RWPE2 (cell line): ENCODE data around the gene PPP1R13B.
"Not testable (repeated sequence)": the region's sequence is repeated elsewhere in the genome, so short reads cannot be mapped to it uniquely, and the experiment has no call there.

Source experiments
- ATAC-seq: fragments of 200-7000 bp; cut with Tn5 transposase; 3 replicates; pipeline ENCODE4 v1.9.1; 2021; ENCODE audit warnings: low read depth
- DNase-seq: peaks from one replicate; pipeline ENCODE4 v3.0.0-alpha.2; 2020; ENCODE audit warnings: low spot score
- H3K27ac ChIP-seq: fragments of 450-650 bp; 2 replicates; pipeline ENCODE4 v1.5.1; 2017; ENCODE audit warnings: mild to moderate bottlenecking; ENCODE audit not compliant: poor library complexity, severe bottlenecking
- H3K27me3 ChIP-seq: fragments of 250-450 bp; sonication (Bioruptor Pico); 2 replicates; pipeline ENCODE4 v1.5.1; 2021; ENCODE audit warnings: mild to moderate bottlenecking, moderate library complexity; ENCODE audit not compliant: insufficient read depth, poor library complexity, severe bottlenecking
- H3K36me3 ChIP-seq: fragments of 250-450 bp; sonication (Bioruptor Pico); 2 replicates; pipeline ENCODE4 v1.5.1; 2020; ENCODE audit warnings: low read depth, mild to moderate bottlenecking, moderate library complexity
- H3K4me1 ChIP-seq: fragments of 250-450 bp; sonication (Bioruptor Pico); 2 replicates; pipeline ENCODE4 v1.5.1; 2021; ENCODE audit warnings: mild to moderate bottlenecking, moderate library complexity; ENCODE audit not compliant: insufficient read depth, poor library complexity, severe bottlenecking
- H3K4me3 ChIP-seq: fragments of 250-450 bp; sonication (Bioruptor Pico); 2 replicates; pipeline ENCODE4 v1.5.1; 2021; ENCODE audit warnings: mild to moderate bottlenecking, moderate library complexity; ENCODE audit not compliant: severe bottlenecking
- H3K9me3 ChIP-seq: fragments of 250-450 bp; sonication (Bioruptor Pico); 2 replicates; pipeline ENCODE4 v1.5.1; 2021; ENCODE audit warnings: mild to moderate bottlenecking, moderate library complexity; ENCODE audit not compliant: severe bottlenecking
- TF ChIP-seq, protein P1 (sequence below): fragments of 450-650 bp; IDR thresholded peaks from one replicate; pipeline ENCODE4 v1.5.1; 2017; ENCODE audit warnings: mild to moderate bottlenecking, moderate library complexity; ENCODE audit not compliant: poor library complexity, severe bottlenecking

The PPP1R13B gene

DNA sequence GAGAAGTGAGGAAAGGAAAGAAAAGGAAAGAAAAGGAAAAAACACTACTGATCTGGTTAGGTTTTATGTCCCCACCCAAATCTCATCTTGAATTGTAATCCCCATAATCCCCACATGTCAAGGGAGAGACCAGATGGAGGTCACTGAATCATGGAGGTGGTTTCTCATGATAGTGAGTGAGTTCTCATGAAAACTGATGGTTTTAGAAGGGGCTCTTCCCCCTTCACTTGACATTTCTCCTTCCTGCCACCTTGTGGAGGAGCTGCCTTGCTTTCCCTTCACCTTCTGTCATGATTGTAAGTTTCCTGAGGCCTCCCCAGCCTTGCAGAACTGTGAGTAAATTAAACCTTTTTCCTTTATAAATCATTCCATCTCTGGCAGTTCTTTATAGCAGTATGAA is 54.2 kb downstream of the PPP1R13B start:
- H3K4me3 ChIP-seq, H3K27me3 ChIP-seq, DNase-seq, H3K27ac ChIP-seq, ATAC-seq, H3K9me3 ChIP-seq, H3K4me1 ChIP-seq: not testable (repeated sequence)
- TF ChIP-seq, protein P1, sequence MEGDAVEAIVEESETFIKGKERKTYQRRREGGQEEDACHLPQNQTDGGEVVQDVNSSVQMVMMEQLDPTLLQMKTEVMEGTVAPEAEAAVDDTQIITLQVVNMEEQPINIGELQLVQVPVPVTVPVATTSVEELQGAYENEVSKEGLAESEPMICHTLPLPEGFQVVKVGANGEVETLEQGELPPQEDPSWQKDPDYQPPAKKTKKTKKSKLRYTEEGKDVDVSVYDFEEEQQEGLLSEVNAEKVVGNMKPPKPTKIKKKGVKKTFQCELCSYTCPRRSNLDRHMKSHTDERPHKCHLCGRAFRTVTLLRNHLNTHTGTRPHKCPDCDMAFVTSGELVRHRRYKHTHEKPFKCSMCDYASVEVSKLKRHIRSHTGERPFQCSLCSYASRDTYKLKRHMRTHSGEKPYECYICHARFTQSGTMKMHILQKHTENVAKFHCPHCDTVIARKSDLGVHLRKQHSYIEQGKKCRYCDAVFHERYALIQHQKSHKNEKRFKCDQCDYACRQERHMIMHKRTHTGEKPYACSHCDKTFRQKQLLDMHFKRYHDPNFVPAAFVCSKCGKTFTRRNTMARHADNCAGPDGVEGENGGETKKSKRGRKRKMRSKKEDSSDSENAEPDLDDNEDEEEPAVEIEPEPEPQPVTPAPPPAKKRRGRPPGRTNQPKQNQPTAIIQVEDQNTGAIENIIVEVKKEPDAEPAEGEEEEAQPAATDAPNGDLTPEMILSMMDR: peak; percentile 22
- peaks cover 18% of the 10 kb centered on the region for H3K36me3 ChIP-seq

DNA sequence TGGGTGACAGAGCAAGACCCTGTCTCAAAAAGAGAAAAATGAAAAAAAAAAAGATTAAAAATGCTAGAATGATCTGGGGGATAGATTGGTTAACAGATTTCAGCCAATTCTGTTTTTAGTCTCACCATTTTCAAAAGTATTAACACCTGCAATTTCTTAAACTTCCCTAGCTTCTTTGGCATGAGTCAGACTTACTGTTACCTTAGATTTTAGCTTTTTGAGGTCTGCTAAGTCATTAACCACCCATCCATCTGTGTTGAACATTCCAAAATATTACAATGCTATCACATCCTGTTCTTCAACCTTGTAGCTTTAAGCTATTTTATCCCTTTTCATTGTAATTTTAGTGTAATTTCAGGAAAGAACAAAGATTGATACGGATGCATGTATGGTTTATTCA is 59.3 kb downstream of the PPP1R13B start:
- TF ChIP-seq, protein P1: no peak
- Histone ChIP-seq H3K4me1 (peaks cover 4% of the 10 kb centered on the region), H3K36me3 (peaks cover 17% of the 10 kb centered on the region), H3K27ac (no peak overlapping the region), H3K9me3 (no peaks in the 10 kb centered on the region), H3K27me3 (no peaks in the 10 kb centered on the region), H3K4me3 (no peak overlapping the region)
- ATAC-seq (peak; percentile 68; the same call in 2 of the 3 replicates), DNase-seq (no peak)

DNA sequence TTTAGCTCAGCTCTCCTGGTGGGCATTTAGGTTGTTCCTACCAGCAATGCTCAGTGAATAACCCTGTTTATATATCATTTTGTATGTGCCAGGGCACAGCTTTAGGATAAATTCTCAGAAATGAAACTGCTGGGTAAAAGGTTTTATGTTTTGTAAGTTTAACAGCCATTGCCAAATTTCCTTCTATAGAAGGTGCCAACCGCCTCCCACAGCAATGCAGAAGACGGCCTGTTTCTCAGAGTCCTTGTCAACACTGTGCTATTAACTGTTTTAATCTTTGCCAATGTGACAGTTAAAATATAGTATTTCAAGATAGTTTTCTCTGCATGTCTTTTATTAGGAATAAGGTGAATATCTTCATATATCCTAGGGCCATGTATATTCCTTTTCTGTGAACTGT is 65.0 kb downstream of the PPP1R13B start:
- no peak overlapping the region for H3K27ac ChIP-seq
- DNase-seq: no peak

DNA sequence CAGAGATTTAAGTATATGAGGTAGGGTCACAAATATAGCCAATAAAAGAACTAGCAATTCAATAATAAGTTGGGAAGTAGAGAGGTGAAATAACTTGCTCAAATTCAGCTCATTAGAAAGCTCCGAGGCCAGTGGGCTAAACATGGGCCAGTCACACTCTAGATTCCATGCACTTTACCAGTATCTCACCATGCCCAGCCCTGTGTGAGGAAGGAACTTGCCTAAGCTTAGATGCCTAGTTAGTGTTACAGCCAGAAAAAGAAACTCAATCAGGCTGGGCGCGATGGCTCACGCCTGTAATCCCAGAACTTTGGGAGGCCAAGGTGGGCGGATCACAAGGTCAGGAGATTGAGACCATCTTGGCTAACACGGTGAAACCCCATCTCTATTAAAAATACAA is 71.1 kb downstream of the PPP1R13B start:
- H3K27me3 ChIP-seq, H3K4me1 ChIP-seq, H3K4me3 ChIP-seq, DNase-seq, ATAC-seq, H3K9me3 ChIP-seq, H3K27ac ChIP-seq: not testable (repeated sequence)
- H3K36me3 ChIP-seq: peaks cover 23% of the 10 kb centered on the region

More for the DNA sequence above, 65.0 kb downstream of the PPP1R13B start:
- ATAC-seq: no peak
- Histone ChIP-seq H3K27me3 (no peaks in the 10 kb centered on the region), H3K36me3 (peaks cover 26% of the 10 kb centered on the region), H3K4me1 (no peaks in the 10 kb centered on the region), H3K9me3 (no peaks in the 10 kb centered on the region), H3K4me3 (no peak overlapping the region)
- TF ChIP-seq, protein P1: no peak

DNA sequence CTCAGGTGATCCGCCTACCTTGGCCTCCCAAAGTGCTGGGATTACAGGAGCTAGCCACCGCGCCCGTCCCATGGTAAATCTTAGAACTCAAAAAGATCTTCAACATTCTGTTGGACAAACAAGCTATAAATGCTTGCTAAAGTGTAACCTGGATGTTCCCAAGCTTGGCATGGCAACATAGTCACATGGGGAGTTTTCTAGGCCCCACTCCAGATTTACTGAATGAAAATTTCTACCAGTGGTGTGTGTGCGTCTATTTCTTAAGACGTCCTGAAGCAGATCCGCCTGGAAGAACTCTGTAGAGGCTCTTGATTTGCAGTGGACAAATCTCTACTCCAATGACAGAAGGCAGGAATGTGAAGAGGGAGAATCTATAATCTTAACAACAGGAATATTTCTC is 71.9 kb downstream of the PPP1R13B start:
- no peak for DNase-seq
- TF ChIP-seq, protein P1: no peak
- Histone ChIP-seq H3K27ac (no peak overlapping the region), H3K4me1 (no peaks in the 10 kb centered on the region), H3K36me3 (peaks cover 23% of the 10 kb centered on the region), H3K4me3 (no peak overlapping the region), H3K9me3 (no peaks in the 10 kb centered on the region), H3K27me3 (no peaks in the 10 kb centered on the region)
- ATAC-seq: no peak
